Measurements from ENCODE around the gene RHEBL1. TPM values are rescaled to one million over a fixed set of nuclear protein-coding genes. Genes with fewer than 3 reads are reported as not detected.

Gene RHEBL1
- total and polyA plus RNA-seq, 8 donors, result 0.71 to 3.6 (median 2.2) TPM

- intact Hi-C loops (cut with DNase I), result no loop called here
- no peak for TF ChIP-seq CTCF (IDR thresholded peaks at IDR 0.05)
- Histone ChIP-seq H3K4me1 (peaks cover 8 to 33% of the 10 kb centered on the region in 2 donors), H3K36me3 (peaks cover 1 to 37% of the 10 kb centered on the region in 2 donors), H3K4me3 (peak overlapping the region; percentile 68 to 83), H3K27me3 (no peaks in the 10 kb centered on the region), H3K9me3 (no peaks in the 10 kb centered on the region), H3K27ac (peak overlapping the region; percentile 87 to 98)
- DNase-seq (no peak), ATAC-seq (peak; percentile 6)
Observed at GRCh38 chr12:49019120-49019430, 50.7 kb downstream of the RHEBL1 start.

- peaks cover 0 to 31% of the 10 kb centered on the region in 2 donors for H3K36me3 ChIP-seq
- TF ChIP-seq CTCF (IDR thresholded peaks at IDR 0.05), result peak; percentile 23 to 47
- no peaks in the 10 kb centered on the region for H3K27me3 ChIP-seq
- peak within 1 kb of the TSS; percentile 87 to 98 for H3K27ac ChIP-seq
- intact Hi-C loops (cut with DNase I), result no loop called here
- H3K4me1 ChIP-seq, result peaks cover 8 to 33% of the 10 kb centered on the region in 2 donors
- H3K9me3 ChIP-seq, result no peaks in the 10 kb centered on the region
- H3K4me3 ChIP-seq, result peak within 1 kb of the TSS; percentile 68 to 83
- DNase-seq (peak; percentile 96 to 99 (median 98)), ATAC-seq (peak; percentile 94)
Observed at GRCh38 chr12:49018261-49019119, 51.3 kb downstream of the RHEBL1 start, which contains the start of gene PRKAG1. Gene PRKAG1 (minus strand): TSS chr12:49018776. CDS start chr12:49018740, 36 bp downstream.

- Histone ChIP-seq H3K4me1 (peaks cover 8 to 33% of the 10 kb centered on the region in 2 donors), H3K9me3 (no peaks in the 10 kb centered on the region), H3K36me3 (peaks cover 0 to 27% of the 10 kb centered on the region in 2 donors), H3K27ac (peak overlapping the region; percentile 87 to 98), H3K27me3 (no peaks in the 10 kb centered on the region), H3K4me3 (peak overlapping the region; percentile 68 to 83)
- intact Hi-C loops (cut with DNase I), result no loop called here
- DNase-seq (no peak), ATAC-seq (peak; percentile 12)
- no peak for TF ChIP-seq CTCF (IDR thresholded peaks at IDR 0.05)
Observed at GRCh38 chr12:49017891-49018260, 51.9 kb downstream of the RHEBL1 start.

GRCh38 chr12:49015196-49015595 lies 54.6 kb downstream of the RHEBL1 start:
- Histone ChIP-seq H3K27ac (no peak overlapping the region), H3K4me3 (no peak overlapping the region), H3K36me3 (peaks cover 0 to 30% of the 10 kb centered on the region in 2 donors), H3K4me1 (peaks cover 8 to 32% of the 10 kb centered on the region in 2 donors), H3K9me3 (no peaks in the 10 kb centered on the region), H3K27me3 (no peaks in the 10 kb centered on the region)
- DNase-seq, result no peak
- no peak for TF ChIP-seq CTCF (IDR thresholded peaks at IDR 0.05)
- ATAC-seq, result no peak
- intact Hi-C loops (cut with DNase I), result no loop called here

Other genes starting within 250 kb of the RHEBL1 start
- gene DDX23, start 217.8 kb downstream of the RHEBL1 start, total RNA-seq, result 10 to 100 TPM; 66.5 to 74.9 TPM
- gene DDX23, start 217.8 kb downstream of the RHEBL1 start, polyA plus RNA-seq (ENCODE audit: insufficient read length in 6 of 6), result 100 to 1,000 TPM; 100 to 116 (median 112) TPM
- 10 to 100 TPM in 1 of 2 donors, 1 to 10 TPM in 1; 4.0 to 28.1 TPM for gene RND1, start 204.1 kb downstream of the RHEBL1 start, total RNA-seq
- gene RND1, start 204.1 kb downstream of the RHEBL1 start, polyA plus RNA-seq (ENCODE audit: insufficient read length in 6 of 6), result 1 to 10 TPM; 1.8 to 4.9 (median 2.3) TPM
- 10 to 100 TPM; 51.6 to 87.4 TPM for gene FKBP11, start 144.5 kb downstream of the RHEBL1 start, total RNA-seq
- gene FKBP11, start 144.5 kb downstream of the RHEBL1 start, polyA plus RNA-seq (ENCODE audit: insufficient read length in 6 of 6), result 10 to 100 TPM; 17.2 to 27.9 (median 21.9) TPM
- 100 to 1,000 TPM; 184 to 186 TPM for gene ARF3, start 112.5 kb downstream of the RHEBL1 start, total RNA-seq
- gene ARF3, start 112.5 kb downstream of the RHEBL1 start, polyA plus RNA-seq (ENCODE audit: insufficient read length in 6 of 6), result 100 to 1,000 TPM in 3 of 6 donors, 10 to 100 TPM in 3; 91.8 to 116 (median 102) TPM
- gene WNT10B, start 98.2 kb downstream of the RHEBL1 start, total RNA-seq, result under 1 TPM; 0.15 to 0.58 TPM
- under 1 TPM in 3 of 6 donors, not detected in 3; 0.10 to 0.12 (median 0.10) TPM for gene WNT10B, start 98.2 kb downstream of the RHEBL1 start, polyA plus RNA-seq (ENCODE audit: insufficient read length in 6 of 6)
- not detected for gene WNT1, start 91.7 kb downstream of the RHEBL1 start, total RNA-seq
- not detected for gene WNT1, start 91.7 kb downstream of the RHEBL1 start, polyA plus RNA-seq (ENCODE audit: insufficient read length in 6 of 6)
- under 1 TPM; 0.06 to 0.08 TPM for gene DDN, start 70.6 kb downstream of the RHEBL1 start, total RNA-seq
- gene DDN, start 70.6 kb downstream of the RHEBL1 start, polyA plus RNA-seq (ENCODE audit: insufficient read length in 6 of 6), result under 1 TPM; 0.10 to 0.68 (median 0.30) TPM
- 10 to 100 TPM; 48.4 to 62.7 TPM for gene PRKAG1, start 51.2 kb downstream of the RHEBL1 start, total RNA-seq
- 10 to 100 TPM; 69.0 to 81.8 (median 78.4) TPM for gene PRKAG1, start 51.2 kb downstream of the RHEBL1 start, polyA plus RNA-seq (ENCODE audit: insufficient read length in 6 of 6)
- 100 to 1,000 TPM in 1 of 2 donors, 10 to 100 TPM in 1; 81.2 to 110 TPM for gene KMT2D, start 9.2 kb downstream of the RHEBL1 start, total RNA-seq
- gene KMT2D, start 9.2 kb downstream of the RHEBL1 start, polyA plus RNA-seq (ENCODE audit: insufficient read length in 6 of 6), result 10 to 100 TPM; 52.7 to 71.3 (median 67.5) TPM
- 1 to 10 TPM; 2.0 to 2.9 TPM for gene DHH, start 24.8 kb upstream of the RHEBL1 start, total RNA-seq
- gene DHH, start 24.8 kb upstream of the RHEBL1 start, polyA plus RNA-seq (ENCODE audit: insufficient read length in 6 of 6), result under 1 TPM; 0.29 to 0.84 (median 0.68) TPM
- gene LMBR1L, start 40.9 kb upstream of the RHEBL1 start, total RNA-seq, result 10 to 100 TPM; 39.9 to 42.8 TPM
- gene LMBR1L, start 40.9 kb upstream of the RHEBL1 start, polyA plus RNA-seq (ENCODE audit: insufficient read length in 6 of 6), result 100 to 1,000 TPM in 1 of 6 donors, 10 to 100 TPM in 5; 67.0 to 102 (median 93.5) TPM
- gene TUBA1B, start 61.4 kb upstream of the RHEBL1 start, total RNA-seq, result 1,000 to 10,000 TPM in 1 of 2 donors, 100 to 1,000 TPM in 1; 603 to 1,153 TPM
- 1,000 to 10,000 TPM in 2 of 6 donors, 100 to 1,000 TPM in 4; 914 to 1,514 (median 981) TPM for gene TUBA1B, start 61.4 kb upstream of the RHEBL1 start, polyA plus RNA-seq (ENCODE audit: insufficient read length in 6 of 6)
- gene TUBA1A, start 119.1 kb upstream of the RHEBL1 start, total RNA-seq, result 100 to 1,000 TPM; 205 to 235 TPM
- 100 to 1,000 TPM; 412 to 675 (median 534) TPM for gene TUBA1A, start 119.1 kb upstream of the RHEBL1 start, polyA plus RNA-seq (ENCODE audit: insufficient read length in 6 of 6)
- 100 to 1,000 TPM; 153 to 235 TPM for gene TUBA1C, start 195.1 kb upstream of the RHEBL1 start, total RNA-seq
- gene TUBA1C, start 195.1 kb upstream of the RHEBL1 start, polyA plus RNA-seq (ENCODE audit: insufficient read length in 6 of 6), result 100 to 1,000 TPM; 112 to 180 (median 160) TPM
- under 1 TPM in 1 of 2 donors, not detected in 1; 0.26 TPM for gene PRPH, start 225.2 kb upstream of the RHEBL1 start, total RNA-seq
- gene PRPH, start 225.2 kb upstream of the RHEBL1 start, polyA plus RNA-seq (ENCODE audit: insufficient read length in 6 of 6), result 1 to 10 TPM; 1.1 to 2.4 (median 1.9) TPM